Measurements from ENCODE around the gene TIFAB. TPM values are rescaled to one million over a fixed set of nuclear protein-coding genes. Genes with fewer than 3 reads are reported as not detected.

Gene TIFAB
- total and polyA plus RNA-seq, 2 experiments from 2014 or later = not detected

GRCh38 chr5:135442431-135443160 is 9.6 kb downstream of the TIFAB start (continued):
- TF ChIP-seq ZNF462 (CRISPR knock-in tag; IDR thresholded peaks at IDR 0.05) = no peak
- no peak for TF ChIP-seq ZNF114 (CRISPR knock-in tag; IDR thresholded peaks at IDR 0.05)
- TF ChIP-seq EZH2phosphoT487 (IDR thresholded peaks at IDR 0.05; ENCODE audit: unreplicated experiment) = no peak
- no peak for TF ChIP-seq CTCF (conservative IDR thresholded peaks at IDR 0.05; ENCODE audit: low read depth in 2 of 2)
- no peak for TF ChIP-seq NANOG (IDR thresholded peaks at IDR 0.05; ENCODE audit: borderline replicate concordance)
- TF ChIP-seq ETS1 (IDR thresholded peaks at IDR 0.05) = no peak

Data from GM23338 (cell line).